NCI-H2196 treated with DMSO at 0.1 percent for 48 hours (cell line): ENCODE data around the gene SLC5A8.
"Not testable (repeated sequence)": the region's sequence is repeated elsewhere in the genome, so short reads cannot be mapped to it uniquely, and the experiment has no call there.

Experiments
- DNase-seq: peaks from one replicate; lab custom pipeline; 2025; ENCODE audit not compliant: unreplicated experiment; lab: John Stamatoyannopoulos, UW

The SLC5A8 gene

DNA sequence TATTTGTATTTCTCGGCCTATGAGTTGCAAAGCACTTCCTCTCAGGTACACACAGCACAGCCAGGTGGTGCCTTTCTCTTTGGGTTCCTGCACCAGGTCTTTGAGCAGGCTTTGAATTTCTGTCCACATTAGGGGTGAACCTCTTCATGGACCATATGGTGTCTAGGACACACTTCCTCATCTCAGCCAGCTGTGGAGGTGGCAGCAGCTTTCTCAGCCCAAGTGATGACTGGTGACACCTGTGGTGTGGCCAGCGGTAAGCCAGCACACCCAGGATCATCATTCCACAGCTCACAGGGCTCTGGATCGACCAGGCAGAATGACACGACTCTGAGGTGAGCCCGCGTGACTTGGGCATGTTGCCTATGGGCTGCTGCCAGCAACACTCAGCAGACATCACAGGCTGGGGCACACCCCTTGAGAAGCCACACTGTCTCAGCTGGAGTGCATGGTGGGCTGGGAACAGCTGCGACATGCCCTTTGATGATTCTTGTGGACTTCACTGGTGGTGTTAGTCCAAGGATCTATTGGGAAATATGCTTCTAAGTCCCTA is 36.8 kb downstream of the SLC5A8 start:
- no peak for DNase-seq

DNA sequence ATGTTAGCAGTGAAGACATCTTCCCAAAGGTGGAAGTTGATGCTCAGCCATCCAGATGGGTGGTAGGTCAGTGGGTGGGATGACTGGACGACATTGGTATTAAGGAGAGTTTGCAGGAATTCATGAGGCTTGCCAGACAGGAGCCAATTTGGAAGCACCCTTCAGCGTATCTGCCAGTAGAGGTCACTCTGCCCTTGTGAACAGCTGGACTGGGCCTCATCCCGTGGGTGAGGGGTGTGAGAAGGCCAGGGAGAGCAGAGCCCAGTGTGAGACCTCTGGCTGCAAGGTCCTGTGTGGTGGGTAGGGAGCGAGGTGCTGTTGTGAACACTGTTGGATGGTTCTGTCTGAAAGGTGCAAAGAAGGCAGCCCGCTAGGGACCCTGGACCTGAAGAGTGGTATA is 37.7 kb downstream of the SLC5A8 start:
- no peak for DNase-seq

DNA sequence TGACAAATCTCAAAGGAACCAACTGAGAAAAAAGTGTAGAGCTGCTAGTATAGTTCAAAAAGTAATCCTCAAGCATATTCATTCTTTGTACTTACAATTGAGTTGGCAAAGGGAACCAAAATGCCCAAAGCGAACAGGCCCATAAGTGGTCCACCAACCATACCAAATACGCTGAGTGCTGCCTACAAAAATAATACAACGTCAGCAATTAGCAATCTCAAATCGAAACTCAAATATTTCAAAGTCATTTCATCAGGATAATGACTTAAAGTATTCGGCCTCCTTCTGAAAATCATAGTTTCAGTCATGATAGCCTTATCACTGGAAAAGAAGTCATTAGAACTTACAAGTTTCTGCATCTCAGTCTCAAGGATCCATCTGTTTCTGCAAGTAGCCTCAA is 42.0 kb downstream of the SLC5A8 start:
- DNase-seq, result no peak

DNA sequence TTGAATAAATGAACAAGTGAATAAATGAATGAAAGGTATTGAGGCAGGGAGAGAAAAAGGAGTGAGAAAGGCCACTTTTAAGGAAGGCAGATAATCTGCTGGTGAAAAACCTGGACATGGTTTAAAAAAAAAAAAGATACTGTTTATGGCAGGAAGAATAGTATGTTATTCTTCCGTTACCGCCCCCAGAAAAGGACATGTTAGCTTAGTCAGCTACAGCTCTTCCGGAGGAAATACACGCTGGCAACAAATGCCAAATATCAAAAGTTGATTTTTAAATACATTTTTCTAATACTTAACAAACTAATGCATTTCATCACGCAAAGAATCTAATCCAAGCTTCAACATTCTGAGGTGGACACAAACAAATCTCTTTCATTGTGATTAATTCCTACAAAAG is 43.2 kb downstream of the SLC5A8 start:
- DNase-seq, result no peak

DNA sequence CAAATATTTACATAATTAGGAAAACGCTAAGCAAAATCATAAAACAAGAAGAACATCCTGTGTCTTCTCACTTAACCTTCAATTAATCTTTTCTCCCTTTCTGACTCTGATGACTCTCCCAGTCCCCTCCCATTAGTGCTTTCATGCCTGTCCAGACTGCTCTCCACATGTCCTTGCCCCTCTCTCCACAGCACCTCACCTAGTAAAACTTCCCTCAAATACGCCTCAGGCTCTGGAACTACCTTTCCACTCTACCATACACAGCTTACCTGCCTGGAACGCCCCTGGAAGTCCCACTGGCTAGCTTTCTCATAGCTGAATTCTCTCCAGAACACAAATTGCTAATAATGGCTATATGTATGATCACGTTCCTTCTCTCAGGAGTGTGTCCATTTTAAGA is 44.7 kb downstream of the SLC5A8 start:
- DNase-seq, result no peak

DNA sequence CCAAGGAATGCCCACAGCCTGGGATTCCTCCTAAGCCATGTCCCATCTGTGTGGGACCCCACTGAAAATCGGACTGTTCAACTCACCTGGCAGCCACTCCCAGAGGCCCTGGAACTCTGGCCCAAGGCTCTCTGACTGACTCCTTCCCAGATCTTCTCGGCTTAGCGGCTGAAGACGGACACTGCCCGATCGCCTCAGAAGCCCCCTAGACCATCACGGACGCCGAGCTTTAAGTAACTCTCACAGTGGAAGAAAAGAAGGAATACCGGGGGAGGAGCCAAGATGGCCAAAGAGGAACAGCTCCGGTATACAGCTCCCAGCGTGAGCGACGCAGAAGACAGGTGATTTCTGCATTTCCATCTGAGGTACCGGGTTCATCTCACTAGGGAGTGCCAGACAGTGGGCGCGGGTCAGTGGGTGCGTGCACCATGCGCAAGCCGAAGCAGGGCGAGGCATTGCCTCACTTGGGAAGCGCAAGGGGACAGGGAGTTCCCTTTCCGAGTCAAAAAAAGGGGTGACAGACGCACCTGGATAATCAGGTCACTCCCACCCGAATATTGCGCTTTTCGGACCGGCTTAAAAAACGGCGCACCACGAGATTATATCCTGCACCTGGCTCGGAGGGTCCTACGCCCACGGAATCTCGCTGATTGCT is 64.1 kb downstream of the SLC5A8 start:
- DNase-seq, result not testable (repeated sequence)

DNA sequence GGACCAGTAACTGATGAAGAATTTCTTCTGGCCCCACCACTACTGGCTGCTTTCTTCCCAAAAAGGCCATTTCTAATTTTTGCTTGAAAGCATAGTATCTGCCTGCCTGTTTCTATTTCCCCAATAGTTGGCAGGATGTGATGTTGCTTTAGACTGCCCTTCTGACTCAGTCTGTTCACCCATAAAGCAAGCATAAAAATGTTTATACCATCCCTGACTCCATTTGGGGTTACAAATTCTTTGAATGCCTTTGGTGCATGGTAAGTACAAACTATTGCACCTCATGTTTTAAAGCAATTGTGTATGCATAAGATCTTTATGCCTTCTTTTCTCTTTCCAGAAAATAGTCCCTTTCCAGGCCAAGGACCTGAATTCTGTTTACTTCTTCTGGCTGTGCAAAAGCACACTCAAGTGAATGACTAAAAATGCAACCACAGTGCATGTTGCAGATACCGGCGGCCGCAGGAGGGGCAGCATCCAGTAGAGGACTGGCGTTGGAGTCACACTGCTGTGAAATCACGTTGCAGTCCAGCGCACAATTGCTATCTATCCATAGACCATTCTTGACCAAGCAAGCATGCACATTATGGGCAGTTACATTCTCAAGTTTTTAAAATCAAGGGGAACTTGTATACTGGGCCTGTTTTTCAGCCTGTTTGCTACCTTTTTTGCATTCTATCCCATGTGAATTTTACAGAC is 82.4 kb downstream of the SLC5A8 start:
- DNase-seq, result no peak

DNA sequence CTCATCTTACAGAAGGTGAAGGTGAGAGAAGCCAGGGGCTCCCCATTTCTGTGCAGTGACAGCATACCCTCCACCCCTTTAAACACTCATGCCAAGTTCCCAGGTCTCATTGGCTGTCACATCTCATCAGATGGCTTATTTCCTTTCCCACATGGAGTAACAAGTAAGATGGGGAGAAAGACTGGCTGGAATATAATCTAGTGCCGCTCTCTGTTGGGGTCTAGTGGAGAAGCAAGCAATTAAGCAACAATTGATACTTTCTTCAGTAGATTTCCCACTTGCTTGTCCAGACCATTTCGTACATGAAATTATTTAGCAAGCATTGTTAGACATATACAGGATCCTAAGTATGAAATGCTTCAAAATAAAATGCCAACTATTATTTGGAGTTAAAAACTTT is 92.2 kb downstream of the SLC5A8 start:
- no peak for DNase-seq

DNA sequence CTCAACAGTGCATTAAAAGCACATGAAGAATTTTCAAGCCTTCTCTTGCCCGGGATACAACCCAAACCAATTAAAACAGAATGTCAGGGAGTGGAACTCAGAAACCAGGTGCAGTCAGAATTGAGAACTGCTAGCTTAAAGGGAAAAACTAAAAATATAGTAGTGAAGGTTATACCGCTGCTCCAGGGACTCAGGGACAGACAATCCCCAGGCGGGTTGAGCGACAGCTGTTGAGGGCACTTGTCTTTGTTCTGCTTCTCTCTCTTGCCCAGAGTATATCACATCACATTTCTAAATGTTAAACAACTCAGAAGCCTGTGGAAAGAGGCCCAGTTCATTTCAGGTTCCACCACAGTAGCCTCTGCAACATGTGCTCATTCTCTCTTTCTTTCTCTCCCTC is 93.1 kb downstream of the SLC5A8 start:
- DNase-seq, result no peak

DNA sequence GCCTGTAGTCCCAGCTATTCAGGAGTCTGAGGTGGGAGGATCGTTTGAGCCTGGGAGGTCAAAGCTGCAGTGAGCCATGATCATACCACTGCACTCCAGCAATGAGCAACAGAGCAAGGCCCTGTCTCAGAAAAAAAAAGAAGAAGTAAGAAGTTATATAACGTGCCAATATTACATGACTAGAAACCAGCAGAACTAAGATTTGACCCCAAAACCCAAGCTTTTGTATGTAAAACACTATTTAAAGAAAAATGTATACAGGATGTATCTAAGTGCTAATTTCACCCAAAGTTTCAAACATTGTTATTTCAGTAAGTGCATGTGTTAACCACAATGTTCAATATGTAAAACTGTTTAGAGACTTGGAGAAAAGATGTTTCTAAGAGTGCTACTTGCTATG is 94.7 kb downstream of the SLC5A8 start:
- no peak for DNase-seq

DNA sequence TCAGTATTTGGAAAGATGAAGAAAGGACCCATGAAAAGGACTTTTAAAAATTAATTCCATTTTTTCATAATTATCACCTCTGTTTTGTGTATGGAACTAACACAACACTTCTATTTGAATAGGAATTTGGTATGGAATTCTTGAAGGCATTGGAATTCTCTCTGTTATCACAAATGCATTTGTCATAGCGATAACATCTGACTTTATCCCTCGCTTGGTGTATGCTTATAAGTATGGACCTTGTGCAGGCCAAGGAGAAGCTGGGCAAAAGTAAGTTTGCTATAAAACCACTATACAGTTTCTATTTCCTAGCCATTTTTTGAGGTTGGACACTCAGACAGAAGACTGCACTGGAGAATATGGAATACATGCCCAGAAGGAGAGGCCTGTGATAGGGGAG is 98.6 kb downstream of the SLC5A8 start:
- DNase-seq, result no peak

DNA sequence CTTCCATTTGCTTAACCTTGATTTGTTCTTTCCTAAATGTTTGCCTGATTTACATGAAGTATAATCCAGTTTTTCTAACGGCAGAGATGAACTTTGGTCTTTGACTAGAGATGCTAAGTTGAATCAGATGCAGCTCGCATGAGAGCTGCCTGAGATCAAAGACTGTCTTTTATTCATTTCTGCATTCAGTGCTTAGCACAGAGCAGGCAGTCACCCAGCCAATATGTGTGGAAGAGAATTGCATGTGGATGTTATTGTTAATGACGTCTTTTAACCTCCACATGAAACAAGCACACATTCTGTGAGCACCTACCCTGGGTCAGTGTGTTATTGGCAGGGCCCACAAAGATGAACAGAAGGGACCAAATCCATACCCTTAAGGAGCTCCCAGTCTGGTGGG is 99.2 kb downstream of the SLC5A8 start:
- DNase-seq, result no peak

DNA sequence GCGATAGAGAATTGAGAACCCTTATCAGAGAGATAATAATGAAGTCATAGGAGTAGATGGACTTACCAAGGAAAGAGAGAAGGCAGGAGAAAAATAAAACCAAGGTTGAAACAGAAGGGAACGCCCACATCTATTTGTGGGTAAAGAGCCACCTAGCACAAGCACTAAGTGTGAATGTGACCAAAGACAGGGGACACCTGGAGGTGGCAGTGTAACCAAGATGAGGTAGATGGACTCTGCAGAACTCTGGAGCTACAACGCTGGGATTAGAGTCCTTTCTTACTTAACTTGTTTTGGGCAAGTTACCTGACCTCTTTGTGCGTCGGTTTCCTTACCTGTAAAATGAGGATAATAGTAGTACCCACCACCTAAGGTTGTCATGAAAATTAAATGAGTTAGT is 101.9 kb downstream of the SLC5A8 start:
- DNase-seq, result no peak

DNA sequence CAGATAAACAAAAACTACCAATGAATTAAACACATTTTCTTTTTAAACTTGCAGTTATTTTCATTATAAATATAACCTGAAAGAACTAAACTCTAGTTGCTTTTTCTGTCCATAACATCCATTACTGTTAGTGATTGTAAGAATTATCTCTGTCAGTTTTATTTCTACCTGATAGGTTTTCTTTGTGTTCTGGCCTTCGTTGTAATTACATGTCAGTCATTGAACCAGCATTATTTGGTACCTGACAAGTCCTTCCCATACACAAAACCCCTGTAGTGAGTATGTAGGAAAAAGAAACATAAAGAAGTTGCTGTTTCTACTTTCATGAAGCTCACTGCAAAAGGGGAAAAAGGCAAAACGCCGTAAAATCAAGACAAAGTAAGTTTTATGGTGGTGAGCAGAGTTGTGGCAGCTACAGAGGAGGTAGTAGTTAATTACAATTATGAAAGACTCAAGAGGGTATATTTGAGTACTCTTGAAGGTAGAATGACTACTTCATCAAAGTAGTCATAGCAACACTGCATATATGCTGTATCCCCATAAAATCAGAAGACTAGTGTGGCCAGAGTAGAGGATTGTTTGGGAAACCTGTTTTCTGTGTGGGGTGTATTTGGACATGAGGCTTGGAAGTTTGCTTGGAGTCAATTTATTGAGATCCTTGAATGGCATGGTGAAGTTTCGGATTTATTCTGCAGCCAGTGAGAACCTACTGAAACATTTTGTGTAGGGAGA is 102.8 kb downstream of the SLC5A8 start:
- no peak for DNase-seq
